Small intestine (tissue), 7 donors: Measurements from ENCODE around the gene MYO19. TPM values are rescaled to one million over a fixed set of nuclear protein-coding genes. Genes with fewer than 3 reads are reported as not detected.

Experiments used
- DNase-seq, 2 donors: peaks; one replicate each; pipeline versions ENCODE4 v3.0.0 to v3.0.0-alpha.2; 2013
- FAIRE-seq: peaks from 2 replicates; lab custom pipeline; 2012; peaks lifted over from hg19 to GRCh38; lab: Jason Lieb, UNC
- H3K27ac ChIP-seq, 3 donors: one replicate each; pipeline ENCODE4 v1.5.1; 2013; ENCODE audit warnings: low read length in 2 of 3, mild to moderate bottlenecking in 2 of 3, control low read depth in 1 of 3, inconsistent platforms in 1 of 3, low read depth in 1 of 3, moderate library complexity in 1 of 3
- H3K27me3 ChIP-seq, 3 donors: one replicate each; pipeline ENCODE4 v1.6.1; 2013; ENCODE audit warnings: low read length in 3 of 3, inconsistent platforms in 1 of 3; ENCODE audit not compliant: control insufficient read depth in 3 of 3, insufficient read depth in 3 of 3
- H3K36me3 ChIP-seq, 3 donors: one replicate each; pipeline ENCODE4 v1.6.1; 2013; ENCODE audit warnings: low read length in 3 of 3, inconsistent platforms in 1 of 3, low read depth in 1 of 3, mild to moderate bottlenecking in 1 of 3, moderate library complexity in 1 of 3; ENCODE audit not compliant: control insufficient read depth in 3 of 3, insufficient read depth in 2 of 3
- H3K4me1 ChIP-seq, 3 donors: one replicate each; pipeline ENCODE4 v1.6.1; 2013; ENCODE audit warnings: low read length in 2 of 3, inconsistent platforms in 1 of 3, low read depth in 1 of 3, mild to moderate bottlenecking in 1 of 3, moderate library complexity in 1 of 3; ENCODE audit not compliant: control insufficient read depth in 3 of 3, insufficient read depth in 2 of 3
- H3K4me3 ChIP-seq, 3 donors: one replicate each; pipeline ENCODE4 v1.5.1; 2013; ENCODE audit warnings: low read length in 3 of 3, control low read depth in 1 of 3, inconsistent platforms in 1 of 3, low read depth in 1 of 3, mild to moderate bottlenecking in 1 of 3, moderate library complexity in 1 of 3
- H3K9me3 ChIP-seq, 2 donors: one replicate each; pipeline ENCODE4 v1.6.1; 2013; ENCODE audit warnings: low read depth in 1 of 2, low read length in 1 of 2; ENCODE audit not compliant: control insufficient read depth in 2 of 2, insufficient read depth in 1 of 2
- WGBS, 3 donors: extraction: QIAGEN DNeasy Blood & Tissue Kit; methylation state at CpG; one replicate each; pipeline ENCODE4 v1.1.7; 2013; 5-methylcytosine and 5-hydroxymethylcytosine counted together
- polyA plus RNA-seq, 4 donors: library from polyadenylated mRNA; stranded (reverse) in 3 of 4; unstranded in 1 of 4; fragments of 200-250 nt in 3 of 4; fragments of 120-200 nt in 1 of 4; gene quantifications; one replicate each; pipeline versions ENCODE4 v1.2.1 to v1.2.3, GENCODE V29; 2013
- donor health status: healthy with polysubstance abuse.
- donor health status: control.
- donor health status: control.
- donor health status: Bipolar disorder and iron deficiency.
- donor health status: healthy.

Gene MYO19
- polyA plus RNA-seq, 4 donors: 35.9 to 54.8 (median 48.6) TPM

GRCh38 chr17:36553459-36553858, 18.8 kb upstream of the MYO19 start:
- DNase-seq: no peak
- H3K9me3 ChIP-seq: no peaks in the 10 kb centered on the region
- H3K27me3 ChIP-seq: no peaks in the 10 kb centered on the region
- H3K36me3 ChIP-seq: peaks cover 7 to 37% (median 10%) of the 10 kb centered on the region in 3 donors
- H3K4me1 ChIP-seq: peaks cover 0 to 5% (median 0%) of the 10 kb centered on the region in 3 donors
- H3K4me3 ChIP-seq: no peak overlapping the region
- no peak overlapping the region for H3K27ac ChIP-seq
- no peak for FAIRE-seq
- WGBS, 3 donors: 81 to 90% (median 88%) methylated on average over 3 of the region's 3 CpGs

- Histone ChIP-seq H3K27ac (peak overlapping the region in 1 of 3 donors; percentile 49), H3K9me3 (no peaks in the 10 kb centered on the region), H3K36me3 (peaks cover 3 to 20% (median 4%) of the 10 kb centered on the region in 3 donors), H3K4me3 (no peak overlapping the region), H3K4me1 (peaks cover 0 to 11% (median 2%) of the 10 kb centered on the region in 3 donors), H3K27me3 (no peaks in the 10 kb centered on the region)
- FAIRE-seq: no peak
- 73 to 81% (median 76%) methylated on average over 8 of the region's 8 CpGs for WGBS, 3 donors
- DNase-seq: peak; percentile 11 to 64
Measured at GRCh38 chr17:36550491-36551417, 16.1 kb upstream of the MYO19 start.

DNA sequence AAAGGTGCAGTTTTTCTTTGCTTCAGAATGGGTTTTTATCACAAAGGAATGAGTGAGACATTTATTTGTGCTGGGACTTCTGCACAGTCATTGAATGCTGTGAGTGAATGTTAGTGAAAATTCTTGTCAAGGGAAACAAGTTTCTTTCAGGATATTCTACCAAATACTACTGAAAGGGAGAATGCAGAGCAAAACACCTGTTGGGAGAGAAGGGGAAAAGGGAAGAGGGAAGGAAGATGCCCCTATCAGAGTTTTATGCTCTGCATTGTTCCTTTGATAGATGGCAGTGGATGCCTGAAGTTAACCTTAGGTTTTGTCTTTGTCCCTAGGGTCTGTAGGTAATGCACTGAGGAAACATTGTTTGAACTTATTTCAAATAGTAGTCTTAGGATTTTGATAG, 13.1 kb upstream of the MYO19 start:
- H3K27me3 ChIP-seq: no peaks in the 10 kb centered on the region
- peak overlapping the region in 2 of 3 donors; percentile 3 to 10 for H3K4me3 ChIP-seq
- H3K27ac ChIP-seq: no peak overlapping the region
- FAIRE-seq (no peak), DNase-seq (no peak)
- H3K4me1 ChIP-seq: peaks cover 2 to 15% (median 4%) of the 10 kb centered on the region in 3 donors
- peaks cover 2 to 8% (median 3%) of the 10 kb centered on the region in 3 donors for H3K36me3 ChIP-seq
- no peaks in the 10 kb centered on the region for H3K9me3 ChIP-seq

DNA sequence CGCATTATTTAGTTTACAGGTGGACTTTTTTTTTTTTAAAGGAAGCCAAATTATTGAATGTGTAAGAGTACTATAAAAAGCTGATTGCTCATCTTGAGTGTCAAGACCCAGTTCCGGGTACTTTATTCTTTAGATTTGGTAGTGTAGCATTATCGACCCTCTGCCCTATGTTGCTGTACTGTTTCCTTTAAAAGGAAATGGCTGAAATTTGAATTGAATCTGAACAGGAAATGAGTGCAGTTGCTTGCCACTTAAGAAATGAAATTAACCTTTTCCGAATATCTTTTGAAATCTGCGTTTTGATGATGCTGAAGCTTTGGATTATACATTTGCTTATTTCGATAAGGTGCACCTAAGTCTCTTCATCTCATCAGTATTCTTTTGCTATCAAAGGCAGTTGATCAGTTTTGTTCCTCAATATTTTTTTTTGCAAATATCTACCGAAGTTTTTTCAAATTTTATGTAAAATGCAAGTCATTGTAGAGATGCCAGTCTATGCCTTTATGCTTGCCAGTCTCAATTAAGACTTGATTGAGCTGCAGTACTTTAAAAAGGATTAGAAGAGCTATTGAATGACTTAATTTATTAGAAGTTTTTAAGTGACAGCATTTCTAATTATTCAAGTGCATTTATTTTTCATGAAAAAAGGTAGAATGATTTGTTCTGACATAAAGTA, 11.9 kb upstream of the MYO19 start:
- H3K27me3 ChIP-seq: no peaks in the 10 kb centered on the region
- H3K36me3 ChIP-seq: peaks cover 2 to 4% (median 3%) of the 10 kb centered on the region in 3 donors
- peaks cover 2 to 15% (median 4%) of the 10 kb centered on the region in 3 donors for H3K4me1 ChIP-seq
- no peaks in the 10 kb centered on the region for H3K9me3 ChIP-seq
- H3K27ac ChIP-seq: peak overlapping the region; percentile 93 to 95 (median 95)
- no peak for FAIRE-seq
- peak; percentile 16 to 19 for DNase-seq
- H3K4me3 ChIP-seq: peak overlapping the region; percentile 60 to 99 (median 89)
- WGBS, 3 donors: 3 to 7% (median 3%) methylated on average over 7 of the region's 7 CpGs

DNA sequence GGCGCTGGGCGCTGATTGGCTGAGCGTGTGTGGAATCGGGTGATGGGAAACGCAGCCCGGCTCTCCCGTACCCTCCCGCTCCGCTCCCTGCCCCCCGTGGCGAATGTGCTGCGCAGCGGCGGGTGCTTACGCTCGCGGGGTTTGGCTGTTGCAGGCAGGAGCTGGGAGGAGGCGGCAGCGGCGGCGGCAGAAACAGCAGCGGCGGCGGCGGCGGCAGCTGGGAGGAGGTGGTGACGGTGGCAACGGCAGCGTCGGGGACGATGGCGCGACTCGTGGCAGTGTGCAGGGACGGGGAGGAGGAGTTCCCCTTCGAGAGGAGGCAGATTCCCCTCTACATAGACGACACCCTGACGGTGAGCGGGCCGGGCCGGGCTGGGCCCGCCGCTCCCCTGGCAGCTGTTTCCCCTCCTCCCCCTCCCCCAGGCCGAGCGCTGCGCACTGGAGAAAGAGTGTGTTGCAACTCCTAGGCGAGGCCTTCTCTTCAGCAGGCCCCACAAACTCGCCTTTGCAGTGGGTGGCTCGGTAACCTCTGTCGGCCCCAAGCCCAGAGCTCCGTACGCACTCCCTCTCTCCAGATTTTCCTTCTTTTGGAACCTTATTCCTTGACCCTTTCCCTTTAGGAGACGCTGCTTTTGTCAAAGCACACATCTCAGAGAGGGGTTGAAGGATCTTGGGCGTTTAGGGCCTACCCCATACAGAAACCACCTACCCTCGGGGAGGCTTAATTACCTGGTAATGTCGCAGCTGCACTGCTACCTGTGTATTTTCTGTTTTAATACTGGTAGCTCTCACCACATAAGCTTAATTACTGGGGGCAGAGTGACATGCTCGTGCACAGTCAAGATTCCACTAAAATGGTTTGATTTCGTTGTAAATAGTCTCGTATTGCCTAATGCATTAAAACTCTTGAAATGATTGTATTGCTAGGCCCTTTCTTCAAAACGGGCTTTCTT, 11.1 kb upstream of the MYO19 start:
- Histone ChIP-seq H3K27me3 (no peaks in the 10 kb centered on the region), H3K27ac (peak overlapping the region; percentile 93 to 95 (median 95)), H3K36me3 (peaks cover 2 to 3% (median 2%) of the 10 kb centered on the region in 3 donors), H3K4me3 (peak overlapping the region; percentile 60 to 99 (median 89)), H3K4me1 (peaks cover 2 to 15% (median 4%) of the 10 kb centered on the region in 3 donors), H3K9me3 (no peaks in the 10 kb centered on the region)
- FAIRE-seq: no peak
- WGBS, 3 donors: 0 to 1% (median 1%) methylated on average over 39 to 60 of the region's 60 CpGs
- DNase-seq: peak; percentile 96 to 98

DNA sequence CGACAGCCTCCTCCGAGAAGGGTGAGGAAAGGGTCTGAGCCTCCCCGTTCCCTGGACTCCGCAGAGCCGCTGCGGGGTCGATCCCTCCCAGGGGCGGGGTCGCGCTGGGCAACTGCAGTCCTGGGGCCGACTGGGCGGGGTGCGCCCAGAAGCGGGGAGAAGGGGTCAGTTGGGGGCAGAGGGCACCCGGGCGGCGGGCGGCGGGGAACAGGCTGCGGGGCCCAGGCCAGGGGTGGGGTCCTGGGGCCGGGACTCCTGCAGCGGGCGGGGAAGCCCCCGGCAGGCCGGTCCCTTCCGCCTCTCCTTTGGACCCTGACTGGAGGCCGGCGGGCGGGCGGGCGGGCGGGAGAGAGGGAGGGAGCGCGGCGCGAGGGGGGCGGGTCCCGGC, 10.4 kb upstream of the MYO19 start:
- peak overlapping the region; percentile 94 to 99 (median 98) for H3K27ac ChIP-seq
- peak overlapping the region; percentile 75 to 99 (median 89) for H3K4me3 ChIP-seq
- no peaks in the 10 kb centered on the region for H3K9me3 ChIP-seq
- FAIRE-seq (no peak), DNase-seq (no peak)
- peaks cover 2 to 3% (median 2%) of the 10 kb centered on the region in 3 donors for H3K36me3 ChIP-seq
- WGBS, 3 donors: 0 to 2% (median 1%) methylated on average over 9 to 38 of the region's 38 CpGs
- no peaks in the 10 kb centered on the region for H3K27me3 ChIP-seq
- peaks cover 2 to 15% (median 4%) of the 10 kb centered on the region in 3 donors for H3K4me1 ChIP-seq

GRCh38 chr17:36544307-36545076, 9.8 kb upstream of the MYO19 start, which contains the start of gene GGNBP2:
Gene GGNBP2 (plus strand): TSS chr17:36544919. CDS start chr17:36545725, 806 bp downstream.
- FAIRE-seq (no peak), DNase-seq (peak; percentile 93 to 96)
- Histone ChIP-seq H3K27me3 (no peaks in the 10 kb centered on the region), H3K36me3 (peaks cover 2 to 3% (median 3%) of the 10 kb centered on the region in 3 donors), H3K27ac (peak within 1 kb of the TSS; percentile 95 to 99 (median 98)), H3K9me3 (no peaks in the 10 kb centered on the region), H3K4me1 (peaks cover 2 to 15% (median 4%) of the 10 kb centered on the region in 3 donors), H3K4me3 (peak within 1 kb of the TSS; percentile 75 to 99 (median 89))
- WGBS, 3 donors: 0 to 1% (median 0%) methylated on average over 58 to 71 of the region's 71 CpGs
